Stimulated activated memory B cell treated with anti-CD40 and anti-IgM and Interleukin-4, amounts not matched to agents 10 μg/mL and 1 μg/mL and 100 μg/mL, for 72 hours (primary cell): ENCODE data around the gene MRPL11.
A peak's percentile ranks its signal among the peaks of the same experiment; 100 is the strongest.
"Not testable (repeated sequence)": the region's sequence is repeated elsewhere in the genome, so short reads cannot be mapped to it uniquely, and the experiment has no call there.

Experiments used
- ATAC-seq: fragments of 150-1000 bp; cut with Tn5 transposase; 2 replicates; pipeline ENCODE4 v1.10.0; 2021
- H3K27ac Mint-ChIP-seq: one replicate; pipeline ENCODE4 v1.8.0; 2022; ENCODE audit warnings: mild to moderate bottlenecking, mixed read lengths
- H3K27me3 Mint-ChIP-seq: one replicate; pipeline ENCODE4 v1.8.0; 2022; ENCODE audit warnings: mixed read lengths
- H3K36me3 Mint-ChIP-seq: one replicate; pipeline ENCODE4 v1.8.0; 2022; ENCODE audit warnings: mixed read lengths
- H3K4me1 Mint-ChIP-seq: one replicate; pipeline ENCODE4 v1.8.0; 2022; ENCODE audit warnings: mixed read lengths
- H3K4me3 Mint-ChIP-seq: one replicate; pipeline ENCODE4 v1.8.0; 2022; ENCODE audit warnings: mild to moderate bottlenecking, moderate library complexity, mixed read lengths
- H3K9me3 Mint-ChIP-seq: one replicate; pipeline ENCODE4 v1.8.0; 2022; ENCODE audit warnings: mixed read lengths

MRPL11 gene

DNA sequence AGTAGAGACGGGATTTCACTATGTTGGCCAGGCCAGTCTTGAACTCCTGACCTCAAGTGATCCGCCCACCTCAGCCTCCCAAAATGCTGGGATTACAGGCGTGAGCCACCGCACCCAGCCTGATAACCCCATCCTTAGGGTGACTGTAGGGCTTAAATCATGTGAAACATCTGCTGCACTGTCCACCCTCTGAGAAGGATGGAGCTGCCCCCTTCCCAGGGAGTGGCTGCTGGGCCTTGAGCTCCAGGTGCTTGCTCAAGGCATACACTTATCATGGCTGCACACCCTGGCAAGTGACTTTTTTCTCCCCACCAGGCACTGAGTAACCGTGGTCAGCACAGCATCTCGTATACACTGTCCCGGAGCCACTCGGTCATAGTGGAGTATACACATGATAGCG lies 33.4 kb upstream of the MRPL11 start:
- H3K27me3 Mint-ChIP-seq = no peaks in the 10 kb centered on the region
- no peak for ATAC-seq
- peaks cover 10% of the 10 kb centered on the region for H3K36me3 Mint-ChIP-seq
- no peak overlapping the region for H3K4me3 Mint-ChIP-seq
- peaks cover 12% of the 10 kb centered on the region for H3K4me1 Mint-ChIP-seq
- H3K27ac Mint-ChIP-seq = no peak overlapping the region
- no peaks in the 10 kb centered on the region for H3K9me3 Mint-ChIP-seq

DNA sequence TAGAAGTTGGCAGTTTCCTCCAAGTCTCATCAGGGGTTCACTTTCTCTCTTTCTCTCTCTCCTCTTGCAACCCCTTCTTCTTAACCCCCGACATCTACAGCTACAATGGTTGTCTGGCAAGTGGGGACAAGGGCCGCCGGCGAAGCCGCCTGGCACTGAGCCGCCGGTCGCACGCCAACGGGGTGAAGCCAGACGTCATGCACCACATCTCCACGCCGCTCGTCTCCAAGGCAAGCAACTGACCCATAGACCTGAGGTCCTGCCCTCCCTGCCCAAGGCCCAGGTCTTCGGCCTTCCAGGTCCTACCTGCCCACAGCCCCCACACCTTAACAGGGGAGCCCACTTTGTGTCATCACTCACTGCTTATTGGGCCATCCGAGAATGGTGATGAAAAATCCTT lies 32.5 kb upstream of the MRPL11 start:
- Mint-ChIP-seq H3K4me3 (no peak overlapping the region), H3K36me3 (peaks cover 6% of the 10 kb centered on the region), H3K27ac (peak overlapping the region; percentile 28), H3K4me1 (peaks cover 18% of the 10 kb centered on the region), H3K27me3 (no peaks in the 10 kb centered on the region), H3K9me3 (no peaks in the 10 kb centered on the region)
- no peak for ATAC-seq

DNA sequence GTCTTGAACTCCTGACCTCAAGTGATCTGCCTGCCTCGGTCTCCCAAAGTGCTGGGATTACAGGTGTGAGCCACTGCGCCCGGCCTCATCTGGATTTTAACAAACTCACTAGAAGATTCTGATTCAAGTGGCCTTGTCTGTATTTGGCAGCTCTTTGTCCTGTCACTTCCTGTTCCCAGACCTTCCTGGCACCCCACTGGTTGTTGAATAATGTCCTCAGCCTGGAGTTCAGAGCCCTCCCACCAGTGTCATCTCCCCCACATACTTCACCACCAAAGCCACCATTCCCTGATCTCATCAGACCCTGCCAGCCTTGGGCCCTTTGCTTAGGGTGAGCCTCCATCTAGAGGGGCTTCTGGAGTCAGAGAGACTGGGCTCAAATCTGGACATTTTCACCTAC lies 31.4 kb upstream of the MRPL11 start:
- ATAC-seq = no peak
- H3K27me3 Mint-ChIP-seq = no peaks in the 10 kb centered on the region
- no peaks in the 10 kb centered on the region for H3K9me3 Mint-ChIP-seq
- H3K36me3 Mint-ChIP-seq = peaks cover 6% of the 10 kb centered on the region
- H3K4me1 Mint-ChIP-seq = peaks cover 29% of the 10 kb centered on the region
- no peak overlapping the region for H3K27ac Mint-ChIP-seq
- no peak overlapping the region for H3K4me3 Mint-ChIP-seq

DNA sequence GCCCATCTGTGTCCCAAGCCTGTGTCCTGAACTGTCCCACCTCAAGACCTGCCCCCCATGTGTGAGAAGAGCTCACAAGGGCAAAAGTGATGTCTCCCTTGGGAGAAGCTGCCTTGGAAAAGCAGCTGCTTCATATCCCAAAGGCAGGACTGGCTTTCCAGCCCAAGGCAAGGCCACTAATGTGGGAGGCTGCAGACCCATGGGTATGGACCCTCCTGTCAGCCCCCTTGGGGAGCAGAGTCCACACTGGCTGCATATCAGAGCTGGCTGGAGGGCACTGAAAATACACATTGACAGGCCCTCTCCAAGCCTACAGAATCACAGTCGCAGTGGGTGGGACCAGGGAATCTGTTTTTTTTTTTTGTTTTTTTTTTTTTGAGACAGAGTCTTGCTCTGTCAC lies 30.8 kb upstream of the MRPL11 start:
- H3K4me3 Mint-ChIP-seq = no peak overlapping the region
- H3K9me3 Mint-ChIP-seq = no peaks in the 10 kb centered on the region
- H3K27ac Mint-ChIP-seq = no peak overlapping the region
- no peaks in the 10 kb centered on the region for H3K27me3 Mint-ChIP-seq
- peaks cover 33% of the 10 kb centered on the region for H3K4me1 Mint-ChIP-seq
- H3K36me3 Mint-ChIP-seq = peaks cover 6% of the 10 kb centered on the region
- ATAC-seq = no peak

DNA sequence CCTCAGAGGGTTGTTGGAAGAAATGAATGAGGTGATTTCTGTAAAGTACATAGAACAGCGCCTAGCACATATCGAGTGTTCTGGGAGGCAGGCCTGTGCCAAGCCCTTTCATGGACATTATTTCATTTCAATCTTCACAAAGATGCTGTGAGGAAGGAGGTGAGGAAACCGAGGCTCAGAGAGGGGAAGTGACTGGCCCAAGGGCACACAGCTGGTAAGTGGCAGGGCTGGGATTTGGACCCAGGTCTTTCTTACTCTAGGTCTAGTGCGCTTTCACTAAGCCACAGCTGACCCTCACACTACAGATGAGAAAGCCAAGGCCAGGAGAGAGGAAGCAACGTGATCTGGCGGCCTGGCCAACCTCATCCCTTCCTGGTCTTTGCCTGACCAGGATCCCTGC lies 30.0 kb upstream of the MRPL11 start:
- ATAC-seq = no peak
- Mint-ChIP-seq H3K27me3 (no peaks in the 10 kb centered on the region), H3K4me3 (peak overlapping the region; percentile 79), H3K27ac (no peak overlapping the region), H3K4me1 (peaks cover 33% of the 10 kb centered on the region), H3K9me3 (no peaks in the 10 kb centered on the region), H3K36me3 (peaks cover 6% of the 10 kb centered on the region)

DNA sequence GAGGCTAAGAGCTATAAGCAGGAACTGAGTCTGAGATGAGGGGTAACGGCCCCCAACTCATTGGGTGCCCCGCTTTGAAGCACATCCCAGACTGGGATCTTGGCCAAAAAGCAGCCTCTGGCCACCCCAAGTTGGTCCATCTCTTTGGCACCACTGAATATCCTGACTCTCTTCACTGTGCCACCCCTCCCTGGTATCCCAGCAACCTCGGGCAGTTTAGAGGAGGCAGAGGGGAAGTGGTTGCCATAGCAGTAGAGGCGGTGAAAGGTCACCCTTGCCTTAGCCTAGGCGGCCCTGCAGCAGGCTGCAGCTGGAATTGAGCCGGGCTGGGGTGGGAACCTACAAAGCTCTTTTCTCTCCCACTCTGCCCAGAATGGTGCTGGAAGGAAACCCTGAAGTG lies 29.1 kb upstream of the MRPL11 start:
- Mint-ChIP-seq H3K9me3 (no peaks in the 10 kb centered on the region), H3K4me3 (peak overlapping the region; percentile 79), H3K27ac (peak overlapping the region; percentile 78), H3K36me3 (peaks cover 6% of the 10 kb centered on the region), H3K4me1 (peaks cover 33% of the 10 kb centered on the region), H3K27me3 (no peaks in the 10 kb centered on the region)
- no peak for ATAC-seq

DNA sequence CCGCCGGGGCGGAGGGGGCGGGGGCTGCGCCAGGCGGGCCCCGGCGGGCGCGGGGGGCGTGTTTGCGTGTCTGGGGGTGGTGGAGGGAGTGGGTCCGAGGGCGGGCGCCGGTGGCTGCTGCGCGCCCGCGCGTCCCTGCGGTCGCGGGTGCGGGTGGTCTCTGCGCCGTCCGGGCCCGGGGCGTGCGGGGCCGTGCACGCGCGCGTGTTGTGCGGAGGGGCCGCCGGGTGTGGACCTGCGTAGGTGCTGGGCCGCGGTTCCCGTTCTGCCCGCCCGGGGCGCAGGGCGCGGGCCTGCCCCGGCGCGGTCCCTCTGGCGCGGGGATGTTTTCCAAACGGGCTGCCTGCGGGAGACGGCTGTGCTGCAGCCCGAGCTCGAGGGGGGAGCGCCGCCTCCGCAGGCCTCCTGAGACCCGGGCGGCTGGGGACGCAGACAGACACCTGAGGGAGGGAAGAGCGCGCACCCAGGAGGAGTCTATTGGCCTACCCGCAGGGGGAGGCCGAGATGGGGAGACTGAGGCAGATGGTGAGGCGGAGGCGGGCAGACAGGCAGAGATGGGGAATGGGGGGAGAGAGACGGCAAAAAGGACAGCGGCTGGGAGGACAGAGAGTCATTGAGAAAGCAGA lies 28.5 kb upstream of the MRPL11 start:
- H3K9me3 Mint-ChIP-seq = no peaks in the 10 kb centered on the region
- H3K27me3 Mint-ChIP-seq = no peaks in the 10 kb centered on the region
- peak overlapping the region; percentile 79 for H3K4me3 Mint-ChIP-seq
- H3K36me3 Mint-ChIP-seq = peaks cover 6% of the 10 kb centered on the region
- peak overlapping the region; percentile 78 for H3K27ac Mint-ChIP-seq
- peak; percentile 73 for ATAC-seq
- H3K4me1 Mint-ChIP-seq = peaks cover 33% of the 10 kb centered on the region

DNA sequence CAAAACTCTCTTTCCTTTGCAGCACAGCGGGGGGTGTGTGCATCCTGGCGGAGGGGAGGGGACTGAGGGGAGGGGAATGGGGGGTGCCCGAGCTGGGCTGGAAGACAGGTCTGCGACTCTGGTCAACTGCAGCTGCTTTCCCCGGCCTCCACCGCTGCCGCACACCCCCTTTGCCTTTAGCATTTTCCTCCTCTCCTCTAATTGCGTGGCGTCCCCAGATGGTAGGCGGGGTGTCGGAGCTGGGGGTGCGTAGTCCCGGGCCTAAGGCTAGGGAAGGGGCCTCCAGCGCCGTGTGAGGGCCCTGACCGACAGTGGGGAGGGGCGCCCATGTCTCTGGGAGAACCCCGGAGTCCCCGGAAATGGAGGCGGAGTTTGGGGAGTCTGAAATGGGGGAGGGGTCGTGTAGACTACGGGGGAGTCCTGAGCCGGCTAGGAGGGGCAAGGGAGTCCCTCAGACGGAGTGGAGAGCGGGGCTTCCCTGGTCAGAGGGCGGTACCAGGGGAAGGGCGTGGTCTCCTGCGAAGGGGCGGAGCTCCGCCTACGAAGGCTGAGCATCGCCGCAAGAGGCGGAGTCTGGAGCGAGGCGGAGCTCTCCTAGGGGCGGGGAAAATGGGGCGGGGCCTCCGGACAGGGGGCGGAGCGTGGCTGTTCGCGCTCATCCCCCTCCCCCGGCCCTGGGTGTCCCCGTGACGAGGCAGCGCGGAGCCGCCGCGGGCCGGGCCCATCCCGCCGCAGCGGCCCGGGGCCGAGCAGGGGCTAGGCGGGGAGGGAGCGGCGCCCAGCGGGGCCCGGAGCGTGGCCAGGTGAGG lies 27.8 kb upstream of the MRPL11 start, which contains the start of gene PELI3:
Gene PELI3, plus strand, starts transcription at position 681 of the 809 bp plus-strand sequence. CDS start 1,224 bp downstream, outside the sequence.
- Mint-ChIP-seq H3K36me3 (peaks cover 6% of the 10 kb centered on the region), H3K27ac (peak within 1 kb of the TSS; percentile 78), H3K4me1 (peaks cover 33% of the 10 kb centered on the region), H3K4me3 (peak within 1 kb of the TSS; percentile 88), H3K27me3 (no peaks in the 10 kb centered on the region), H3K9me3 (no peaks in the 10 kb centered on the region)
- ATAC-seq = peak; percentile 95

DNA sequence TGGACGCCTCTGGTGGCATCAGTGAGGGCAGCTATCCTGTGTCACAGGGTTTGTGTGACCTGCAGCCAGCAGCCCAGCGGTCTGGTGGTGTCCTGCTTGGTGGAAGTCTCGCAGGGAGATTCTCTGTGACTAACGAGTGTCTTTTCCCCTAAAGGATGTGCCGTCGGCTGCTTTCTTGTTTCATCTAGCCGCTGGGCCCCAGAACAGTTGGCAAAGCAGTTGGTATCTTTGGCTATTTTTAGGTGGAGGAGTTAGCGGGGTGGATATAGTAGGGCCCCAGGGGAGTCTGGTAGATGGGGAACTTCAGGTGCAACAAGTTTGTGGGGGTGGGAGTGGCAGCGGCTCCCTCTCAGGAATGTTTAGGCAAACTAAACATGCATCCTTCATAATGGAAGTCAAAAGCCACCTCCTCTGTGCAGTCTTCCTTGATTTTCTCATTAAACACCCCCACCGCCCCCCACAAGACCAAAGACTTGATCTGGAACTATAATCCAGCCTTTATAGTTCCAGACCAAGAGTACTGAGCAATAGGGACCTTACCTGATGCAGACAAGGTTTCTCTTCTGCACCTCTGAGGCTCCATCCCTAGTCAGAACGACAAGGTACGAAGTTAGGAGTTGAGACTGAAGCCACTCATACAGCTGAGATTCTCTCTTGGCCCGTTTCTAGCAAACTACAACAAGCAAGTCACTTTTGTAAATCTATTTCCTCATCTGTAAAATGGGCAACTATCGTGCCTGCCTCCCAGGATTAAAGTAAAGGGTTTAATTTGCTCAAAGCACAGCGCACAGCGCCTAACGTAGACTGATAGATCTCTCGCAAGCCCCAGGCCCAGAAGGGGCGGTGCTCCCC lies 27.0 kb upstream of the MRPL11 start:
- ATAC-seq = no peak

DNA sequence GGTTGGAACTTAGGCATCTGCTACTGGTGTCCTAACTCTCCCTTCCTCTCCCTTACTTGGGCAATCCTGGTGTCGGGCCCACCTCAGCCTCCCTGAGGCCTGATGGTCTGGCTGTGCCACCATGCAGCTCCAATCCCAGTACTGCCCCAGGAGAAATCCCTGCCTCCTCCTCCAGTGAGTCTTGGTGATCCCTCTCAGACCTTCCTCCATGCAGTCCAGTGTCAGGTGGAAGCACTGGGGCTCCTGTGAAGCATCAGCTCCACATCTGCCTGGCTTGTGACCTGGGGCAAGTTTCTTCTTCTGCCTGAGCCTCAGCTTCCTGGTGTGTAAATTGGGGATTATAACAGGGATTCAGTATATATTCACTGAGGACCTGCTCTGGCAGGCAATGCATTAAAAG lies 26.3 kb upstream of the MRPL11 start:
- H3K36me3 Mint-ChIP-seq = no peaks in the 10 kb centered on the region
- peak overlapping the region; percentile 88 for H3K4me3 Mint-ChIP-seq
- peaks cover 33% of the 10 kb centered on the region for H3K4me1 Mint-ChIP-seq
- H3K9me3 Mint-ChIP-seq = no peaks in the 10 kb centered on the region
- H3K27ac Mint-ChIP-seq = peak overlapping the region; percentile 78
- H3K27me3 Mint-ChIP-seq = no peaks in the 10 kb centered on the region
- no peak for ATAC-seq

More for the DNA sequence above, 27.0 kb upstream of the MRPL11 start:
- peak overlapping the region; percentile 78 for H3K27ac Mint-ChIP-seq
- H3K4me3 Mint-ChIP-seq = peak overlapping the region; percentile 88
- no peaks in the 10 kb centered on the region for H3K36me3 Mint-ChIP-seq
- H3K4me1 Mint-ChIP-seq = peaks cover 33% of the 10 kb centered on the region
- H3K27me3 Mint-ChIP-seq = no peaks in the 10 kb centered on the region
- no peaks in the 10 kb centered on the region for H3K9me3 Mint-ChIP-seq

DNA sequence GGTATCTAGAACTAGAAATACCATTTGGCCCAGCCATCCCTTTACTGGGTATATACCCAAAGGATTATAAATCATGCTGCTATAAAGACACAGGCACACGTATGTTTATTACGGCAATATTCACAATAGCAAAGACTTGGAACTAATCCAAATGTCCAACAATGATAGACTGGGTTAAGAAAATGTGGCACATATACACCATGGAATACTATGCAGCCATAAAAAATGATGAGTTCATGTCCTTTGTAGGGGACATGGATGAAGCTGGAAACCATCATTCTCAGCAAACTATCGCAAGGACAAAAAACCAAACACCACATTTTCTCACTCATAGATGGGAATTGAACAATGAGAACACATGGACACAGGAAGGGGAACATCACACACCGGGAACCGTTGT lies 25.5 kb upstream of the MRPL11 start:
- not testable (repeated sequence) for H3K36me3 Mint-ChIP-seq, H3K27me3 Mint-ChIP-seq, H3K9me3 Mint-ChIP-seq, ATAC-seq, H3K4me3 Mint-ChIP-seq, H3K27ac Mint-ChIP-seq
- peaks cover 39% of the 10 kb centered on the region for H3K4me1 Mint-ChIP-seq

DNA sequence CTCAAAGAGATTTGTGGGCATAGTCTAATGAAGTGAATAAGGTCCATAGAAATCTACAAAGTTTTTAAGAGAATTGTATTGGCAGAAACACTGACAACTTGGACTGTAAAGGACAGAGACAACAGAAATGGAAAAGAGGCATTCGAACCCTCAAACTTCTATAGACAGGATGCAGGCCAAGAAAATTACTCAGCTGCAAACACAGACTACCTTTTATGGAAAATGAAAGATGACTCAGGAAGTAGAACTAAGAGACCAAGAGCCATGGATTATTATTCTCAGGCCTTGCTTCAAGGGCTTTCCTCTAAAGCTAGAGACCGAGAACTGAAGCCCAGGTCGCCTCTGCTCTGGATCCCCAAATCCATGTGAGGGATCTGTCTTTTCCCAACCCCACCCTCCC lies 24.3 kb upstream of the MRPL11 start:
- H3K36me3 Mint-ChIP-seq = no peaks in the 10 kb centered on the region
- no peak overlapping the region for H3K27ac Mint-ChIP-seq
- H3K4me1 Mint-ChIP-seq = peaks cover 47% of the 10 kb centered on the region
- ATAC-seq = no peak
- H3K27me3 Mint-ChIP-seq = no peaks in the 10 kb centered on the region
- H3K9me3 Mint-ChIP-seq = no peaks in the 10 kb centered on the region
- no peak overlapping the region for H3K4me3 Mint-ChIP-seq

DNA sequence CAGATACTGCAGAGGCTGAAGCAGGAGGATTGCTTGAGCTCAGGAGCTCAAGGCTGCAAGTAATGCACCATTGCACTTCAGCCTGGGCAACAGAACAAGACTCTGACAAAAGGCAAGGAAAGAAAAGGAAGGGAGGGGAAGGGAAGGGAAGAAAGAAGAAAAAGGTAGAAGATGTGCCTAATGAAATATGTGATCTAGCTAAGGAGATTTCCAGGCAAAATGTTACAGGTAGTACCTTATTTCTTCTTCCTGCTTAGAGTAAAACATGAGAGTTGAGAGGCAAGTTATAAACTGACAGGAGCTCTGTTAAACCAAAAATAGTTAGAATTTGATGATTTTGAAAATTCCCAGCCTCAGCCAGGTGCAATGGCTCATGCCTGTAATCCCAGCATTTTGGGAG lies 23.4 kb upstream of the MRPL11 start:
- Mint-ChIP-seq H3K27ac (no peak overlapping the region), H3K4me1 (peaks cover 44% of the 10 kb centered on the region), H3K27me3 (no peaks in the 10 kb centered on the region), H3K9me3 (no peaks in the 10 kb centered on the region), H3K4me3 (no peak overlapping the region), H3K36me3 (no peaks in the 10 kb centered on the region)
- no peak for ATAC-seq

DNA sequence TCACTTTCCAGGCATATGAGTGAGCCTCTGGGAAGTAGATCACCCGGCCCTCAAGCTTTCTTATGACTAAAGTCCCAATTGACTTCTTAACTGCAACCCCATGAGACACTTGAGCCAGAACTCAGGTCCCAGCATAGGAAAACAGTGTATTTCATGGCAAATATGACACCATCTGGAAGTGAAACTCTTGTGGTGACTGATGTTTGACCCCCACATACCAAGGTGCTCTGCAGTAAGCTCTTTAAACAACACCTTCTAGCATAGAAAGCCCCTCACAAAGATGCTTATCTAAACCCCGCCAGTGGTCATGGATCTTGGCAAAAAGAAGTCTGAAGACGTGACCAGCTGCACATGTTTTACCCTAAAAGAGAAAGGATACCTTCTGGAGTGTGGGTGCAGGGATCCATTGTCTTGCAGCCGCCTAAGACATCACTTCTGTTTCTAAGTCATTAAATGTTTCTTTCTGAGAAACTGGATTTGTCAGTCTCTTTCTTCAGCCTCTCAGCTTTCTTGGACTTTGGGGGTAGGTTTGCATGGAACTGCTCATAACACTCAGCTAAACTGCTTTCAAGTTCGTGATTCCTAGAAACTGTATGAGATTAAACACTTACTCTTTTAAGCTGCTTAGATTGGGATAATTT lies 20.6 kb upstream of the MRPL11 start:
- Mint-ChIP-seq H3K9me3 (no peaks in the 10 kb centered on the region), H3K4me1 (peaks cover 23% of the 10 kb centered on the region), H3K27ac (peak overlapping the region; percentile 69), H3K4me3 (no peak overlapping the region), H3K27me3 (peaks cover 15% of the 10 kb centered on the region), H3K36me3 (no peaks in the 10 kb centered on the region)
- peak; percentile 88 for ATAC-seq

DNA sequence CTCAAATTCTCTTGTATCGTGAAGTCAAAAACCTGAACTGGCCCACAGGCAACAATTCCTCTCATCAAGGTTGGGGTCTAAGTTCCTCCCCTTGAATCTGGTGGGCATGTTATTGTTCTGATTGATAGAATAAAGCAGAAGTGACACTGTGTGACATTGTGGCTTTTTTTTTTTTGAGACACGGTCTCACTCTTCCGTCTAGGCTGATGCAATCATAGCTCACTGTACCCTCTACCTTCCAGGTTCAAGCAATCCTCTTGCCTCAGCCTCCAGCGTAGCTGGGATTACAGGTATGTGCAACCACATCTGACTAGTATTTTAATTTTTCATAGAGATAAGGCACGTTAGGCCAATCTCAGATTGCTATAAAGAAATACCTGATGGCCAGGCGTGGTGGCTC lies 19.2 kb upstream of the MRPL11 start:
- H3K4me1 Mint-ChIP-seq = peaks cover 23% of the 10 kb centered on the region
- no peak overlapping the region for H3K4me3 Mint-ChIP-seq
- H3K27me3 Mint-ChIP-seq = peaks cover 16% of the 10 kb centered on the region
- peak; percentile 80 for ATAC-seq
- H3K36me3 Mint-ChIP-seq = no peaks in the 10 kb centered on the region
- H3K9me3 Mint-ChIP-seq = no peaks in the 10 kb centered on the region
- peak overlapping the region; percentile 69 for H3K27ac Mint-ChIP-seq
